GM18907 (cell line): ENCODE results near the gene FGFBP1.
"Not testable (repeated sequence)": the region's sequence is repeated elsewhere in the genome, so short reads cannot be mapped to it uniquely, and the experiment has no call there.

Source experiments
- ATAC-seq: cut with Tn5 transposase; IDR thresholded peaks from one replicate; pipeline ENCODE4 v1.9.1; 2021; ENCODE audit warnings: mild to moderate bottlenecking, moderate library complexity; ENCODE audit not compliant: unreplicated experiment

FGFBP1 gene

GRCh38 chr4:15947684-15948083, 9.1 kb upstream of the FGFBP1 start:
- no peak for ATAC-seq

DNA sequence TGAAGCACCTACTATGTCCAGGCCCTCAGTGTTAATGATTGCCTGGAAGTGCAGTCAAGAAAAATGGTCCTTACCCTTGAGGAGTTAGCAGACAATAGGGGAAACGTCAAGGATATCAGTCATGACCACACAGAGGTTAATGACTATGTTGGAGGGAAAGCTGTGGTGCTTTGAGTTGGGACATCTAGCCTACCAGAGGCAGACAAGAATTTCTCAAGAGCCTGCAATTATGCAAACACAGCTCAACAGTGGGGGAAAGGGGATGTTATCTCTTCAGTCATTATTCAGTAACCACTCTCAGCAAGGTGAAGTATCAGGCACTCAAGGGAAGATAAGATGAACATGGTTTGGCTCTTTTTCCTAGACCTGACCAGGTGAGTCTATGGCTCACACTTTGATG, 7.0 kb upstream of the FGFBP1 start:
- ATAC-seq: no peak

- no peak for ATAC-seq
Measured at GRCh38 chr4:15944895-15945294, 6.4 kb upstream of the FGFBP1 start.

DNA sequence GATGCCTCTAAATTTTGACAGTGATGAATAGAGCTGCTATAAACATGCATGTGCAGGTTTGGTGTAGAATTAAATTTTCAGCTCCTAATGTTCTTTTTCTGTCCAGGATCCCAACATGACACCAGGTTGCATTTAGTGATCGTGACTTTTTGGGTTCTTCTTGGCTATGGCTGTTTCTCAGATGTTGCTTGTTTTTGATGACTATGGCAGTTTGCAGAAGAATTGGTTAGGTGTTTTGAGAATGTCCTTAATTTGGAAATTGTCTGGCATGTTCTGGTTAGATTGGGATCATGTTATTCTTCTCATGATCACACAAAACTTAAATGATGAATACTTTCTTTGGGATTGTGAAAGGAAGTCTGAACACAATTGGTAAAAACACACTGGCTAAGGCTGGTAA, 3.7 kb upstream of the FGFBP1 start:
- no peak for ATAC-seq

- no peak for ATAC-seq
Measured at GRCh38 chr4:15938182-15938581, 358 bp downstream of the FGFBP1 start.

DNA sequence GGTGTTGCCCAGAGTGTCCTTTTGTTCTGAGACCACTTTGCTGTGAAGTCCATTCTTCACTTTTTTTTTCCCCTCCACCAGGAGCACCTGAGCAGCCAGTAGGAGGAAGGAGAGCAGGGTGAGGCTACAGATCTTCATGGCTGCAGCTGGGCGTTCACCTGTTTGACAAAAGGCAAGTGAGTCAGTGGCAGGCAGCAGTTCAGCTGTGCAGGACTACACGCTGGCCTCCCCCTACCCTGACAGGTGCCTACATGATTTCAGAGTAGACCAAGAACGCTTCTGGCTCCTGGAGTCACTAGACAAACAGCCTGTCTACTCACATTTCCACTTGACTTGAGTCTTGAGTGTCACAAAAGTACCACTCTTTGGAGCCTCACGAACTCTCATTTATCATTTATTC, 2.0 kb downstream of the FGFBP1 start:
- no peak for ATAC-seq

DNA sequence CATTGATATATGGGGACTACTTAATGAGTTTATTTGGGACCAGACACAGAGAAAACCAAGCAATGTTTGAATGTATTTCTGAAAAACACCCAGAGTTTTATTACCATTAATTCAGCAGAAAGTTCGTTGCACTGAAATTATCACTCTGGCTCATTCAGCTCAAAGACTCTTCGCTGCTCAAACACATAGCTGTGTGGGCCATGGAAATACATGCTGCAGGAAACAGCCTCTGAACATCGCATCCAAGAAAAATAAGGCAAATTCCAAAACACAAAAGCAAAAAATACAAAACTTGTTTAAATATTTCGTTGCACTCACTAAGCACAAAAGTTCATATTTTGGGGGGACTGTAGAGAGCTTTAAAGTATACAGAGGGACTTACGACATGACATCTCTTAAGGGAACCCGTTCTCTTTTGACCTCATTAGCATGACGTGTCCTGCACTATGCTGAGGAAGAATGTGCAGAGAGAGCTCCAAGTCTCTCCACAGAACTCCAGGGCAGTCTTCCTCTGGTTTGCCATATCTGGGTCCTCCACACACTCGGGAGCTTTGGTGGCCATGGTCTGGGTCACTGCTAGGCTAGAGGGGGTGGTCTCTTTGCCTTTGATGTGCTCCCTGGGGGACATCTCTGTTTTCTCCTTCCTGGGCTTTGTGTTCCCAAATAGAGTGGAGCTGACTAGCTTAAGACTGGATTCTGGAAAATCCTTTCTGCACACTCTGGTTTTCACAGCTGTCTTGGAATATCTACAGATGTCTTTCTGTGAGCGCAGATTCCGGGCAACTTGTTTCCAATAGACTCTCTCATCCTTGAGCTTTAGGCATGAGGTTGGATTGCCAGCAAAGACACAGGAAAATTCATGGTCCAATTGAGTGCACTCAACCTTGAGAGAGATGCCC, 2.8 kb downstream of the FGFBP1 start:
- ATAC-seq: no peak

- no peak for ATAC-seq
Measured at GRCh38 chr4:15934259-15934658, 4.3 kb downstream of the FGFBP1 start.

DNA sequence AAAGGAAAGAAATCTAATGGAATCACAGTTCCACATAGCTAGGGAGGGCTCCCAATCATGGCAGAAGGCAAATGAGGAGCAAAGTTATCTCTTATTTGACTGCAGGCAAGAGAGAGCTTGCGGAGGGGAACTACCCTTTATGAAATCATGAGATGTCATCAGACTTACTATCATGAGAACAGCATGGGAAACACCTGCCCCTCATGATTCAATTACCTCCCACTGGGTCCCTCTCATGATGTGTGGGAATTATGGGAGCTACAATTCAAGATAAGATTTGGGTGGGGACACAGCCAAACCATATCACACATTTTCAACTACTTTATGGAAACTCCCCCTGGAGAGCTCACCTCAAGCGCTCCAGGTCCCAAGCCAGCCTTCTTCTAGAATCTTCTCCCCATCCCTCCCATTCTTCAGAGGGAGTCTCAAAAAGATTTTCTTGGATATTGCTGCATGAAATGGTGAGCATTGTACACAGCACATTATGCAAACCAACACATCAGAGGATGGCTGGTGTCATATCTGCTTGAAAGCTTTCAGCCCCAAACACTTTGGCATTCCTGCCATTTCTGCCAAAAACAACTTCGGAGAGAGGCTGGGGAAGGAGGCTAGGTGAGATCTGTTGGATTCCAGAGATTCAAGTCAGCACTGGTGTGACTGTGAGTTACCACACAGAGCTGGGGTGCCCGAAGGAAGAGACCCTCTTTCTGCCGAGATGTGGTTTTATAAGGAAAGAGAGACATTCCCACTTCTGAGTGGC, 6.9 kb downstream of the FGFBP1 start:
- no peak for ATAC-seq

DNA sequence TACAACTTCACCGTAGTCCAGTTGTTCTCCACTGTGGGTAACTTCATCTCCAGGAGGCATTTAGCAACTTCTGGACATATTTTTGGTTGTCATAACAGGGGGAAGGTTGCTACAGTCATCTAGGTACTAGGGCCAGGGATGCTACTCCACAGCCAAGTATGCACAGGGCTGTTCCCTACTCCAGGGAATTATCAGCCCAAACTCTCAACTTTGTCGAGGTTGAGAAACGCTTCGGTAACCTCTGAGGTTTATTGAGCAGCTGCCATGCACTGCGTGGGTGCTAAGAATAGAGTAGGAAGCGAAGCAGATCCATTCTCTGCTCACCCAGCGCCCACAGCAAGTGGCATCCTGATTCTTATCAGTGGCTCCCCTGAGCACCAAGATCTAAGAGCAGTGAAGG, 8.2 kb downstream of the FGFBP1 start:
- ATAC-seq: no peak

DNA sequence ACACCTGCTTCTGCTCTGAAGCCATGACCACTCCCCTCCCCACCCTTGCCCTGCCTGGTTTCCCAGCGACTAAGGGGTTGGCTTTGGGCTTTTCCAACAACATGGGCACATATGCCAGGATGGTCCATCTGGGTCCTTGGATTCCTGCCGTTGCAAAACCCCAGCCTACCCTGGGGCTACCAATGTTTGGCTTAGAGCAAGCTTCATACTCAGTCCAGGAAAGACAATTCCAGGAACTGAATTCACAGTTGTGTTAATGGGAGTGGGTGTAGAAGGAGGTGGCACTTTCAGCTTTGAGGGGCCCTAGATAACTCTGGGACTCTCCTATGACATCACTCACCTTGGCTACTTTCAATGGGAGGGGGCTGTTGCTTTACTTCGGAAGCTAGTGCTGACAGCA, 9.0 kb downstream of the FGFBP1 start:
- ATAC-seq: no peak

GRCh38 chr4:15928883-15929282, 9.7 kb downstream of the FGFBP1 start:
- no peak for ATAC-seq

GRCh38 chr4:15926486-15926885, 12.1 kb downstream of the FGFBP1 start:
- ATAC-seq: no peak

GRCh38 chr4:15925830-15926229, 12.7 kb downstream of the FGFBP1 start:
- ATAC-seq: no peak

DNA sequence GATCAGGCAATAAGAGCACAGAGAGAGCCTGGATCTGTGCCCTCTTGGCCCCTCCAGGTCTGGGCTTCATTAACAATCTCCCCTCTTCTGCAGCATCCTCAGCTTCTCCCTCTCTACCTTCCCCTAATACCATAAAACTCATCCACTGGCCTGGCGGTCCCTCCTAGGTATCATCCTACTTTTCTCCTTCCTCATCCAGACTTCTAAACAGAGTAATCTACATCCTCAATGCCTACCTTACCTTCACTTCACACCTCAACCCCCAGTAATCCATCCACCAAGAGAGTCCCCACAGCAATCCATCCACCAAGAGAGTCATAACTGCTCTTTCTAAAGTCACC, 17.0 kb downstream of the FGFBP1 start:
- ATAC-seq: no peak

DNA sequence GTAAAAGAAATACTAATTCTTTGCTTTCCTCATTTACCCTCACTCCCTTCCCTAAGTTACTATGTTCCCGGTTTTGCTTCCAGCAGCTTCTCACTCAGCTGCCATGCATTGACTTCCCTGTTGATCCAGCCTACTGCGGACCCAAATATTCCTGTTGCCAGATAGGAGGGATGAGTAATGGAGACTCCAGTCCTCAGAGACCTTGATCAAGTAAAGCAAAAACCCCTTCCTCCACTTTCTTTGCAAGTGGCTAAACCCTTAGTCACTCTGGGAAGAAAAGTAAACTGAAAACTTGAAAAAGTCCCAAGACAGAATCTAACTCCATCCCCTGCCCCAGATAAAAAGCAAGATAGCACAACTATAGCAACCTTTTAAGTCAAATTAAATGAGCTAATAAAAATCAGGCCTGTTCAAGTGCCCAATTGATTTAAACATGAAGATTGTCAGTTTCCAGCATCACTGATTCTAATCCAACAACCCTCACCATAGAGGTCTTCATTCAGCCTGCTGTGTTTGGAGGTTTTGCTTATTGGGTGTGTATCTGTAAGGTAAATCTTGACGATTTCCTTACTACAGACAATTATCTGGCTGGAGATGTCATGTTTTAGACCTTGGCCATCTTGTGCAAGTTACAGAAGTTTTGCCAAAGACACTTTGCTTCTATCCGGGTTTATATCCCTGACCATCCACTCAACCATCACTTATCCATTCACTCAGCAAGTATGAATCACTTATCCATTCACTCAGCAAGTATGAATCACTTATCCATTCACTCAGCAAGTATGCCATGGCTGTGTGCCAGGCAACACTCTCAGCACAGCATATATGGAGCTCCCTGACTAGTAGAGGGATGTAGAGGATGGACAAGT, 17.6 kb downstream of the FGFBP1 start:
- no peak for ATAC-seq

GRCh38 chr4:15918484-15919129, 19.9 kb downstream of the FGFBP1 start:
- ATAC-seq: no peak

GRCh38 chr4:15917297-15917696, 21.2 kb downstream of the FGFBP1 start:
- no peak for ATAC-seq

DNA sequence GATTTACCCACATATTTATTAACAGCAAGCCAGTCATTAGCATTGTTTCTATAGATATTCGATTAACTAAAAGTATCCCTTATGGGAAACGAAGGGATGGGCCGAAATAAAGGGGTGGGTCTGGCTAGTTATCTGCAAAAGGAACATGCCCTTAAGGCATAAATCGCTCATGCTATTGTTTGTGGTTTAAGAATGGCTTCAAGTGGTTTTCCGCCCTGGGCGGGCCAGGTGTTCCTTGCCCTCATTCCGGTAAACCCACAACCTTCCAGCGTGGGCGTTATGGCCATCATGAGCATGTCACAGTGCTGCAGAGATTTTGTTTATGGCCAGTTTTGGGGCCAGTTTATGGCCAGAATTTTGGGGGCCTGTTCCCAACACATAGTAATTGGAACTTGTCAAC, 22.2 kb downstream of the FGFBP1 start:
- not testable (repeated sequence) for ATAC-seq

DNA sequence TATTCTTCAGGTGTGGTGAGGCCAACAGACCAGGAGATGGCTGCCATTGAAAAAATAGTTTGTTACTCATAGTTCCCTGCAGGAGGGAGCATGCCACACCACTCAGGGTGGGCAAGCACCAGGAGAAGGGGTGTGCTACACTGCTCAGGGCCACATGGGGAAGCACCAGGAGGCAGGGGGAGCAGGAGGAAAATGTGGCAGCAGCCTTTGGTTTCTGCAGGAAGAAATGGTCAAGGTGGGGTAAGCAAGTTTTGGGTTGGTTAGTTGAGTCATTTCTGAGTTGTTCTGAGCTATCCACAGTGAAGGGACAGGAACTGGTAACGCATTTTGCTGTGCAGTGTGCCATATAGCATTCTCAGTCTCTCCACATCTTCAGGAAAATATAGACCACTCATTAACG, 23.8 kb downstream of the FGFBP1 start:
- no peak for ATAC-seq

DNA sequence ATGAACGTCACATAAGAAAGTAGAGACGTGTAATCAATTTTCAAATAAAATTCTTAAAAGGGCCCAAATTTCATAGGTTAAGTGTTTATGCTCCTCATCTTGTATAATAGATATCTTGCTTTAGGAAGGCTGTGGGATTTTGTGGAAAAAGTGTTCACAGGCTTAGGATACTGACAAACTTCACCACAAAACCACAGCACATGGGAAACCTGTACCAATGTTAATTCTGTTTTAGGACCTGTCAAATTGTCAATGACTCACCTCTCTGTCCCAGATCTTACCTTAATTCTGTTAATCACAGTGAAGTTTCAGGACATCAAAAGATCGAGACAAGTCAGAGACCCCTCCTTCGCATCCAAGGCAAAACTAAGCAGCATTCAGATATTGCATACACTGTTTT, 24.2 kb downstream of the FGFBP1 start:
- ATAC-seq: no peak
